ENCODE measurements around the gene PSIP1.

PSIP1 gene

GRCh38 chr9:15509931-15510788 is 610 bp downstream of the PSIP1 start:
- peak overlapping the region; percentile 28 for H3K9ac ChIP-seq
- no peaks in the 10 kb centered on the region for H3K79me2 ChIP-seq
- TF ChIP-seq, protein P1, sequence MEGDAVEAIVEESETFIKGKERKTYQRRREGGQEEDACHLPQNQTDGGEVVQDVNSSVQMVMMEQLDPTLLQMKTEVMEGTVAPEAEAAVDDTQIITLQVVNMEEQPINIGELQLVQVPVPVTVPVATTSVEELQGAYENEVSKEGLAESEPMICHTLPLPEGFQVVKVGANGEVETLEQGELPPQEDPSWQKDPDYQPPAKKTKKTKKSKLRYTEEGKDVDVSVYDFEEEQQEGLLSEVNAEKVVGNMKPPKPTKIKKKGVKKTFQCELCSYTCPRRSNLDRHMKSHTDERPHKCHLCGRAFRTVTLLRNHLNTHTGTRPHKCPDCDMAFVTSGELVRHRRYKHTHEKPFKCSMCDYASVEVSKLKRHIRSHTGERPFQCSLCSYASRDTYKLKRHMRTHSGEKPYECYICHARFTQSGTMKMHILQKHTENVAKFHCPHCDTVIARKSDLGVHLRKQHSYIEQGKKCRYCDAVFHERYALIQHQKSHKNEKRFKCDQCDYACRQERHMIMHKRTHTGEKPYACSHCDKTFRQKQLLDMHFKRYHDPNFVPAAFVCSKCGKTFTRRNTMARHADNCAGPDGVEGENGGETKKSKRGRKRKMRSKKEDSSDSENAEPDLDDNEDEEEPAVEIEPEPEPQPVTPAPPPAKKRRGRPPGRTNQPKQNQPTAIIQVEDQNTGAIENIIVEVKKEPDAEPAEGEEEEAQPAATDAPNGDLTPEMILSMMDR (IDR thresholded peaks at IDR 0.05) = no peak
- H3K4me1 ChIP-seq = no peaks in the 10 kb centered on the region
- peak overlapping the region; percentile 78 for H3K4me3 ChIP-seq (ENCODE audit: low read depth, low read length)
- no peaks in the 10 kb centered on the region for H3K9me3 ChIP-seq (ENCODE audit: control insufficient read depth, low read length)
- peak overlapping the region; percentile 91 for H2AFZ ChIP-seq
- peak overlapping the region; percentile 86 for H3K27ac ChIP-seq
- no peaks in the 10 kb centered on the region for H3K36me3 ChIP-seq (ENCODE audit: control insufficient read depth, insufficient read depth, low read length)
- peak overlapping the region; percentile 92 for H3K4me2 ChIP-seq (ENCODE audit: low read length)
- H3K27me3 ChIP-seq (ENCODE audit: control insufficient read depth, insufficient read depth, low read length) = no peaks in the 10 kb centered on the region

- no peak overlapping the region for H2AFZ ChIP-seq
- no peaks in the 10 kb centered on the region for H3K36me3 ChIP-seq (ENCODE audit: control insufficient read depth, insufficient read depth, low read length)
- TF ChIP-seq, protein P1 (IDR thresholded peaks at IDR 0.05) = no peak
- no peaks in the 10 kb centered on the region for H3K79me2 ChIP-seq
- no peaks in the 10 kb centered on the region for H3K27me3 ChIP-seq (ENCODE audit: control insufficient read depth, insufficient read depth, low read length)
- no peak overlapping the region for H3K4me2 ChIP-seq (ENCODE audit: low read length)
- H3K27ac ChIP-seq = no peak overlapping the region
- H3K4me3 ChIP-seq (ENCODE audit: low read depth, low read length) = no peak overlapping the region
- no peaks in the 10 kb centered on the region for H3K4me1 ChIP-seq
- no peaks in the 10 kb centered on the region for H3K9me3 ChIP-seq (ENCODE audit: control insufficient read depth, low read length)
- no peak overlapping the region for H3K9ac ChIP-seq
Measured at GRCh38 chr9:15505921-15506320, 4.8 kb downstream of the PSIP1 start.

DNA sequence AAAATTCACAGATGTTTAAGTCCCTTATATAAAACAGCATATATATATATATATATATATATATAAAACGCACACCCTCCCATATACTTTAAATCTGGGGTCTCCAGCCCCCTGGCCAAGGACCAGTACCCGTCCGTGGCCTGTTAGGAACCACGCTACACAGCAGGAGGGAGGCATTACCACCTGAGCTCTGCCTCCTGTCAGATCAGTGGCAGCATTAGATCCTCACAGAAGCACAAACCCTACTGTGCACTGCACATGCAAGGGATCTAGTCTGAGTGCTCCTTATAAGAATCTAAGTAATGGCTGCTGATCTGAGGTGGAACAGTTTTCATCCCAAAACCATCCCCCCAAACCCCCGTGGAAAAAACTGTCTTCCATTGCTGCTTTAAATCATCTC is 9.0 kb downstream of the PSIP1 start:
- TF ChIP-seq, protein P1 (IDR thresholded peaks at IDR 0.05) = no peak
- Histone ChIP-seq H3K4me3 (ENCODE audit: low read depth, low read length) (no peak overlapping the region), H3K27me3 (ENCODE audit: control insufficient read depth, insufficient read depth, low read length) (no peaks in the 10 kb centered on the region), H3K4me1 (no peaks in the 10 kb centered on the region), H3K36me3 (ENCODE audit: control insufficient read depth, insufficient read depth, low read length) (no peaks in the 10 kb centered on the region), H3K27ac (no peak overlapping the region), H3K79me2 (no peaks in the 10 kb centered on the region), H3K9ac (no peak overlapping the region), H3K4me2 (ENCODE audit: low read length) (no peak overlapping the region), H2AFZ (no peak overlapping the region), H3K9me3 (ENCODE audit: control insufficient read depth, low read length) (no peaks in the 10 kb centered on the region)

GRCh38 chr9:15501179-15501578 is 9.6 kb downstream of the PSIP1 start:
- Histone ChIP-seq H3K79me2 (no peaks in the 10 kb centered on the region), H3K4me2 (ENCODE audit: low read length) (no peak overlapping the region), H3K27ac (no peak overlapping the region), H2AFZ (no peak overlapping the region), H3K4me1 (no peaks in the 10 kb centered on the region), H3K27me3 (ENCODE audit: control insufficient read depth, insufficient read depth, low read length) (no peaks in the 10 kb centered on the region), H3K36me3 (ENCODE audit: control insufficient read depth, insufficient read depth, low read length) (no peaks in the 10 kb centered on the region), H3K9ac (no peak overlapping the region), H3K4me3 (ENCODE audit: low read depth, low read length) (no peak overlapping the region), H3K9me3 (ENCODE audit: control insufficient read depth, low read length) (no peaks in the 10 kb centered on the region)
- TF ChIP-seq, protein P1 (IDR thresholded peaks at IDR 0.05) = no peak

GRCh38 chr9:15499139-15499538 is 11.6 kb downstream of the PSIP1 start:
- no peaks in the 10 kb centered on the region for H3K79me2 ChIP-seq
- no peaks in the 10 kb centered on the region for H3K9me3 ChIP-seq (ENCODE audit: control insufficient read depth, low read length)
- no peaks in the 10 kb centered on the region for H3K36me3 ChIP-seq (ENCODE audit: control insufficient read depth, insufficient read depth, low read length)
- H3K4me3 ChIP-seq (ENCODE audit: low read depth, low read length) = no peak overlapping the region
- no peak overlapping the region for H3K4me2 ChIP-seq (ENCODE audit: low read length)
- H3K9ac ChIP-seq = no peak overlapping the region
- no peaks in the 10 kb centered on the region for H3K4me1 ChIP-seq
- H3K27me3 ChIP-seq (ENCODE audit: control insufficient read depth, insufficient read depth, low read length) = no peaks in the 10 kb centered on the region
- TF ChIP-seq, protein P1 (IDR thresholded peaks at IDR 0.05) = no peak
- no peak overlapping the region for H2AFZ ChIP-seq
- H3K27ac ChIP-seq = no peak overlapping the region
